ENCODE measurements around the gene FOXN1. TPM values are rescaled to one million over a fixed set of nuclear protein-coding genes. Genes with fewer than 3 reads are reported as not detected.

The FOXN1 gene
- polyA plus RNA-seq, 4 donors, result 0.16 TPM; not detected in 3

DNA sequence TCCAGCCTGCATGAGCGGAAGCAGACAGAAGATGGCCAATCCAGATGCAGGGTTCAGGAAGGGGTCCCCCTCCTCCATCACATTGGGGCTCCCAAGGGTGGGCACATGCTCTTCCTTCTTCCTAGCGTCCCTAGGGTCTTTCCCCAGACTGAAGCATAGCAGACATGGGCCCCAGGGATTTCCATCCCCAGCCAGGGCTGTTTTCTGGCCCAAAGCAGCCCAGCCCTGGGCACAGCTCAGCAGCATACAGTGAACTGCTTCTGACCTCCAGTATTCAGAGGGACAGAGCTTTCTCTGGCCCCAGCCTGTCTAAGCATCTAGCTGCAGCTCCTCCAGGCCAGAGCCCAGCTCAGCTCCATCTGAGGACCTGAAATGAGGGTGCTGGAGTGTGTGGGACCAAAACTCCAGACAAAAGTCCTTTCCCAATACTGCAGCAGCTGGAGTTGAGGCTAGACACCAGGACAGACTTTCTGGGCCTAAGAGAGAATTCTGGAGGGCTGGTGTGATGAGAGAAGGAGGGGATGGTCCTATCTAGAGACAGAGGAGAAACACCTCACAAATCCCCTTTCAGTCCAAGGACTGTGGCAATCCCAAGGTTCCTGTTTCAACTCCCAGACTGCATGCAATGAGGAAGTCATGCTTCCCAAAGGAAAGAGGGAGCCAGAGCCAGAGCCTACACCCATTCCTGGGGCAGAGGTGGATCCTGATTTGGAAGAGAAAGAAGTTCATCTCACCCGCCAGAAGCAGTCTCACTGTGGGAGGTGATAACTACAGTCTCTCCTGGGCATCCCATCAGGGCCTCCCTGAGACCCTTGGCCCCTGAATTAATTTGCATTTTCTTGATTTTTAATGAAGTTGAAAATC, 4.5 kb upstream of the FOXN1 start:
- WGBS, 3 donors, result 60 to 68% (median 67%) methylated on average over 2 to 3 of the region's 3 CpGs
- Histone ChIP-seq H3K27ac (ENCODE audit: low read depth in 1 of 3, low read length in 2 of 3) (no peak overlapping the region), H3K4me1 (ENCODE audit: control insufficient read depth in 3 of 3, insufficient read depth in 2 of 3, low read depth in 1 of 3, low read length in 2 of 3) (peaks cover 0 to 16% (median 0%) of the 10 kb centered on the region in 3 donors), H3K4me3 (ENCODE audit: low read depth in 1 of 3, low read length in 3 of 3) (no peak overlapping the region), H3K27me3 (ENCODE audit: control insufficient read depth in 3 of 3, insufficient read depth in 3 of 3, low read length in 3 of 3) (peaks cover 0 to 6% (median 0%) of the 10 kb centered on the region in 3 donors), H3K9me3 (ENCODE audit: control insufficient read depth in 2 of 2, insufficient read depth in 1 of 2, low read depth in 1 of 2, low read length in 1 of 2) (no peaks in the 10 kb centered on the region), H3K36me3 (ENCODE audit: control insufficient read depth in 3 of 3, insufficient read depth in 2 of 3, low read depth in 1 of 3, low read length in 3 of 3) (peaks cover 0 to 6% (median 0%) of the 10 kb centered on the region in 3 donors)
- FAIRE-seq, result no peak
- no peak for DNase-seq

DNA sequence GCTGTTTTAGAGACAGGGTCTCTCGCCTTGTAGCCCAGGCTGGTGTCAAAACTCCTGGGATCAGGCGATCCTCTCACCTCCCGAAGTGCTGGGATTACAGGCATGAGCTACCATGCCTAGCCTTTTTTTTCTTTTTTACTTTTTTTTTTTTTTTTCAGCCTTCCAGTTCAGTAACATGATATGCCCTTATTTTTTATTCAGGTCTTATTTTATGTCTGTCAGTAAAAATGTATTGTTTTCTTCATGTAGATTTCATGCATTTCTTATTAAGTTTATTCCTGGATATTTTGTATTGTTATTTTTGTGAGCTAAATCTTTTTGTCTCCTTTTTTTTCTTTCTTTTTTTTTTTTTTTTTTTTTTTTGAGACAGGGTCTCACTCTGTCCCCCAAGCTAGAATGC, 2.7 kb upstream of the FOXN1 start:
- FAIRE-seq (no peak), DNase-seq (no peak)
- no peaks in the 10 kb centered on the region for H3K9me3 ChIP-seq (ENCODE audit: control insufficient read depth in 2 of 2, insufficient read depth in 1 of 2, low read depth in 1 of 2, low read length in 1 of 2)
- H3K36me3 ChIP-seq (ENCODE audit: control insufficient read depth in 3 of 3, insufficient read depth in 2 of 3, low read depth in 1 of 3, low read length in 3 of 3), result peaks cover 0 to 2% (median 0%) of the 10 kb centered on the region in 3 donors
- H3K4me1 ChIP-seq (ENCODE audit: control insufficient read depth in 3 of 3, insufficient read depth in 2 of 3, low read depth in 1 of 3, low read length in 2 of 3), result peaks cover 0 to 23% (median 0%) of the 10 kb centered on the region in 3 donors
- 77 to 94% (median 87%) methylated on average over 3 of the region's 3 CpGs for WGBS, 3 donors
- no peak overlapping the region for H3K27ac ChIP-seq (ENCODE audit: low read depth in 1 of 3, low read length in 2 of 3)
- H3K27me3 ChIP-seq (ENCODE audit: control insufficient read depth in 3 of 3, insufficient read depth in 3 of 3, low read length in 3 of 3), result peaks cover 0 to 22% (median 10%) of the 10 kb centered on the region in 3 donors
- no peak overlapping the region for H3K4me3 ChIP-seq (ENCODE audit: low read depth in 1 of 3, low read length in 3 of 3)

DNA sequence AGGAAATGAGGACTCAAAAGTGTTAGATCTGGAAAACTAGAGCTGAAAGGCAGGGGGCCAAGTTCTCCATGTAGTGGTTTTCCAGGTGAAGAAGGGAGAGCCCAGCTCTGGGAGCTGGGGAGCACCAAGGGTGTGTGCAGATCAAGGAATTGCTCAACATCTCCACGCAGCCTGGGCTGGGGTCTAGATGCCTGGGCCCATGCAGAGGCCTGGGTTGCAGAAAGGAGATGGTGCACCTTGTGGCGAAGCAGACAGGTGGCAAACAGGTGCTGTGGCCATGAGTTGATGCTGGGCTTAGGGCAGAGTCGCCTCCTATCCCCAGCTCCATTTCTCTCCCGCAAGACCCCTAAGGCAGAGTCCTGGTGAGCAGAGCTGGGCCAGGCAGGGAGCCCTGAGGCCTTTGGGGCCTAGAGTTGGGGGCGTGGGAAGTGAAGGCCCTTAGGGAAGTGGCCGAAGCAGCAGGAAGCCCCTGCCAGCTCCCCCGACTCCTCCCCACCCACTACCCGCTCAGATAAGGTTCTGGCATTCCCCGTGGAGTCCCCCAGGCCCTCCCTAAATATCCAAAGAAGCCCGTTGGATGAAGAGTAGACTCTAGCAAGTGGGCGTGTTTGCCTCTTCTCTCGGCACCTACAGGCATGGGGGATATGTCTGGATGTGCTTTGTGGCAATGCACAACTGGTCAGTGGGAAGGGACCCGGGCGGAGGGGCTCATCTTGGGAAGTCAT, 777 bp downstream of the FOXN1 start:
- Histone ChIP-seq H3K36me3 (ENCODE audit: control insufficient read depth in 3 of 3, insufficient read depth in 2 of 3, low read depth in 1 of 3, low read length in 3 of 3) (no peaks in the 10 kb centered on the region), H3K27ac (ENCODE audit: low read depth in 1 of 3, low read length in 2 of 3) (no peak overlapping the region), H3K4me3 (ENCODE audit: low read depth in 1 of 3, low read length in 3 of 3) (no peak overlapping the region), H3K27me3 (ENCODE audit: control insufficient read depth in 3 of 3, insufficient read depth in 3 of 3, low read length in 3 of 3) (peaks cover 0 to 35% (median 11%) of the 10 kb centered on the region in 3 donors), H3K9me3 (ENCODE audit: control insufficient read depth in 2 of 2, insufficient read depth in 1 of 2, low read depth in 1 of 2, low read length in 1 of 2) (no peaks in the 10 kb centered on the region), H3K4me1 (ENCODE audit: control insufficient read depth in 3 of 3, insufficient read depth in 2 of 3, low read depth in 1 of 3, low read length in 2 of 3) (peaks cover 0 to 7% (median 0%) of the 10 kb centered on the region in 3 donors)
- DNase-seq (no peak), FAIRE-seq (no peak)
- WGBS, 3 donors, result 78 to 87% (median 79%) methylated on average over 14 of the region's 14 CpGs

DNA sequence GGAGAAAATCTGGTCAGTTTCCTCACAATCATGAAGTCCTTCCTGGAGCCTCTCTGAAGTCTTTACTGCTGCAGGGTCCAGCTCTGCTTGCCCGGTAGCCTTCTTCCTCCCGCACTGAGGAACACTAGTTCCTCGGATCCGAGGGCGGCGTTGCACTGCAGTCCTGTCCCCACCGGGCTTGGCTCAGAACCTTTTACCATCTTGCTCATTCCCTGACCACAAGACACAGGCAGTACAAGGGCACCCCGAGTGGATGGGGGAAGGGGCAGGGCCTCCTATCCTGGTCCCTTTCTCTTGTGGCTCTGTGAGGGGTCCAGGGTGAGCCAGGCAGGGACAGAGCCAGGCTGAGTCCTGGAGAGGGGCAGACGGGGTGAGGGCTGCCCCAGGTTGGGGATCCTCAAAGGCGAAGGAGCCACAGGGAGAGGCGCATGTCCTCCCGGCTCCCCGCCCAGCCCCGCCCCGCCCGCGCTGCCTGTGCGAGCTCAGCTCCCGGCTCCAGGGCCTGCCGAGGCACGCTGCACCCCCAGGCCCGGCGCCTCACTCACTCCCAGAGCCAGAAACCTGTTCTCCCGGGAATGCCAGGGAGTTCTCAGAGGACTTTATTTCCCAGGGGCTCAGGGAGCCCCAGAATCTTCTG, 1.5 kb downstream of the FOXN1 start:
- Histone ChIP-seq H3K27ac (ENCODE audit: low read depth in 1 of 3, low read length in 2 of 3) (no peak overlapping the region), H3K27me3 (ENCODE audit: control insufficient read depth in 3 of 3, insufficient read depth in 3 of 3, low read length in 3 of 3) (peaks cover 0 to 38% (median 11%) of the 10 kb centered on the region in 3 donors), H3K4me3 (ENCODE audit: low read depth in 1 of 3, low read length in 3 of 3) (no peak overlapping the region), H3K9me3 (ENCODE audit: control insufficient read depth in 2 of 2, insufficient read depth in 1 of 2, low read depth in 1 of 2, low read length in 1 of 2) (no peaks in the 10 kb centered on the region), H3K36me3 (ENCODE audit: control insufficient read depth in 3 of 3, insufficient read depth in 2 of 3, low read depth in 1 of 3, low read length in 3 of 3) (no peaks in the 10 kb centered on the region), H3K4me1 (ENCODE audit: control insufficient read depth in 3 of 3, insufficient read depth in 2 of 3, low read depth in 1 of 3, low read length in 2 of 3) (peaks cover 0 to 7% (median 0%) of the 10 kb centered on the region in 3 donors)
- WGBS, 3 donors, result 28 to 40% (median 36%) methylated on average over 23 to 24 of the region's 24 CpGs
- FAIRE-seq, result no peak
- no peak for DNase-seq

DNA sequence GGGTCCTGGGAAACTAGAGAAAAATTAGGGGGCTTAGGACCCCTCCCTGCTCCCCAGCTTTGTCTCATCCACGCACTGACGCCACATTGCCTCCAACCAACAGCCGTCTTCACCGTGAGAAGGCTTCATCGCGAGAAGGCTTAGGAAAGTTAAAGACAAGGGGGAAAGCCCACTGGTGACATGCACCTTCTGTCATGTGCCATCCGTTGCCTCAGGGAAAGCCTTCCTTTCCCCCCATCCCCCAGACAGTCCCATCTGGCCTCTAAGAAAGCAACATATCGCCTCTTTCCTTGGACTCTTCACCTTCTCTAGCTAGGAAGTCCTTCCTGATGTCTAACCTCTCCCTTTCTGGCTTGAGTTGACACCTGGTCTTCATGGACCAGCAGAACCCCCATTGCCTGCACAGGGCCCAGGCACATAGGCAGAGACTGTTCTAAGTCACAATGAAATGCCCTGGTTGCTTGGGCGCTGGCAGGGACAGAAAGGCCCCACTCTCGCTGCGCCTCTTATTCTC, 2.1 kb downstream of the FOXN1 start:
- WGBS, 3 donors, result 59 to 77% (median 63%) methylated on average over 11 of the region's 11 CpGs
- DNase-seq (no peak), FAIRE-seq (no peak)
- no peak overlapping the region for H3K27ac ChIP-seq (ENCODE audit: low read depth in 1 of 3, low read length in 2 of 3)
- H3K4me1 ChIP-seq (ENCODE audit: control insufficient read depth in 3 of 3, insufficient read depth in 2 of 3, low read depth in 1 of 3, low read length in 2 of 3), result peaks cover 0 to 7% (median 0%) of the 10 kb centered on the region in 3 donors
- no peaks in the 10 kb centered on the region for H3K9me3 ChIP-seq (ENCODE audit: control insufficient read depth in 2 of 2, insufficient read depth in 1 of 2, low read depth in 1 of 2, low read length in 1 of 2)
- H3K4me3 ChIP-seq (ENCODE audit: low read depth in 1 of 3, low read length in 3 of 3), result no peak overlapping the region
- peaks cover 0 to 38% (median 11%) of the 10 kb centered on the region in 3 donors for H3K27me3 ChIP-seq (ENCODE audit: control insufficient read depth in 3 of 3, insufficient read depth in 3 of 3, low read length in 3 of 3)
- H3K36me3 ChIP-seq (ENCODE audit: control insufficient read depth in 3 of 3, insufficient read depth in 2 of 3, low read depth in 1 of 3, low read length in 3 of 3), result no peaks in the 10 kb centered on the region

DNA sequence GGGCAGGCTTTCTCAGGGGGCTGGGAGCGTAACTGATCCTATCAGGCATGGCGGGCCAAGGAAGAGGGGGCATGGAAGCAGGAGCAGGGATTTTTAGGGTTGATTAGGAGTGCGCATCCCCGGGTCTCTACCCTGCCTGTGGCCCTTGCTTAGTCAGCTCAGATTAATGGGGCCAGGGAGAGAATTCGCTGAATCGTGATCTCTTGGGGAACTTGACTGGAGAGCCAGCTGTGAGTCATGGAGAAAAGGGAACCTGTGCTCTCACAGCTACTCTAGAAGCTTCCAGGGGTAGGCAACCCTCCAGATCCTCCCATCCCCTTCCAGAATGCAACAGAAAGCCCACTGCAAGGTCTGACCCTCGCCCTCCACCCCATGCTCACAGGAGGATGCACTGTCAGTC, 3.6 kb downstream of the FOXN1 start:
- no peaks in the 10 kb centered on the region for H3K9me3 ChIP-seq (ENCODE audit: control insufficient read depth in 2 of 2, insufficient read depth in 1 of 2, low read depth in 1 of 2, low read length in 1 of 2)
- FAIRE-seq, result no peak
- peaks cover 0 to 40% (median 13%) of the 10 kb centered on the region in 3 donors for H3K27me3 ChIP-seq (ENCODE audit: control insufficient read depth in 3 of 3, insufficient read depth in 3 of 3, low read length in 3 of 3)
- H3K4me1 ChIP-seq (ENCODE audit: control insufficient read depth in 3 of 3, insufficient read depth in 2 of 3, low read depth in 1 of 3, low read length in 2 of 3), result peaks cover 0 to 16% (median 0%) of the 10 kb centered on the region in 3 donors
- DNase-seq, result no peak
- H3K4me3 ChIP-seq (ENCODE audit: low read depth in 1 of 3, low read length in 3 of 3), result no peak overlapping the region
- no peaks in the 10 kb centered on the region for H3K36me3 ChIP-seq (ENCODE audit: control insufficient read depth in 3 of 3, insufficient read depth in 2 of 3, low read depth in 1 of 3, low read length in 3 of 3)
- no peak overlapping the region for H3K27ac ChIP-seq (ENCODE audit: low read depth in 1 of 3, low read length in 2 of 3)
- WGBS, 3 donors, result 66 to 70% (median 66%) methylated on average over 6 to 7 of the region's 7 CpGs

DNA sequence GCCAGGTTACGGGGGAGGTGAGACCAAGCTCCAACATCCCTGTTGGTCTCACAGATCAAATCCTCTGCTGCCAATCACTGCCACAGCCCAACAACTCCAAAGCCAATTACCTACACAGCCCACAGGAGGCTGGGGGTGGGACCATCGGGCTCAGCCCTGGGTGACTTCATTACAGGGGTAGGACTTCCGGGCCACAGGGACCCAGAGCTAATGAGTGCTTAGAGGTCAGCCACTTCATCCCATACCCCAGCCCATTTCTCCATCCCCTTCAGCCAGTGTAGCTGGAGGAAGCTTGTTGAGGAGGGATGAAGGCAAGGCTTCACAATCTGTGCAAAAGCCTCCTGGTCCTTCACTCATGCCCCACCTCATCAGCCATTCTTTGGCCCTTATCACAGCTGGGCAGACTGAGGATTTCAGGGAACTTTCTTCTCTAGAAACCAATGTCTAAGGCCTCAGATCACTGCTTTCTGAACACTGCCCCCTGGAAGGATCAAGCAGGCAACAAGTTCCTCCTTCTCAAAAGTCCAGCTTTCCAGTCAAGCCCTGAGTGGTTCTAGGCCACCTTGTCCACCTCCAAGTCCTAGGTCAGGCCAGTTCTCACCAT, 5.8 kb downstream of the FOXN1 start:
- WGBS, 3 donors, result 79 to 89% (median 85%) methylated on average over 3 of the region's 3 CpGs
- DNase-seq, result no peak
- Histone ChIP-seq H3K27me3 (ENCODE audit: control insufficient read depth in 3 of 3, insufficient read depth in 3 of 3, low read length in 3 of 3) (peaks cover 0 to 32% (median 10%) of the 10 kb centered on the region in 3 donors), H3K36me3 (ENCODE audit: control insufficient read depth in 3 of 3, insufficient read depth in 2 of 3, low read depth in 1 of 3, low read length in 3 of 3) (no peaks in the 10 kb centered on the region), H3K9me3 (ENCODE audit: control insufficient read depth in 2 of 2, insufficient read depth in 1 of 2, low read depth in 1 of 2, low read length in 1 of 2) (peaks cover 0 to 5% of the 10 kb centered on the region in 2 donors), H3K4me1 (ENCODE audit: control insufficient read depth in 3 of 3, insufficient read depth in 2 of 3, low read depth in 1 of 3, low read length in 2 of 3) (peaks cover 0 to 16% (median 0%) of the 10 kb centered on the region in 3 donors), H3K27ac (ENCODE audit: low read depth in 1 of 3, low read length in 2 of 3) (no peak overlapping the region), H3K4me3 (ENCODE audit: low read depth in 1 of 3, low read length in 3 of 3) (no peak overlapping the region)
- FAIRE-seq, result no peak

Measured in small intestine (tissue), 7 donors.